Cerebellar nuclear complex (tissue), 1 donor: ENCODE measurements around the gene SNAP25.

Experiments
- DNase-seq, 2 experiments: peaks; one replicate each; lab custom pipeline; 2025; lab: John Stamatoyannopoulos, UW

The SNAP25 gene

GRCh38 chr20:10332656-10333415 is 114.2 kb downstream of the SNAP25 start:
- no peak for DNase-seq

- no peak for DNase-seq
Observed at GRCh38 chr20:10336959-10337729, 118.5 kb downstream of the SNAP25 start.

- no peak for DNase-seq
Observed at GRCh38 chr20:10338426-10339180, 120.0 kb downstream of the SNAP25 start.

GRCh38 chr20:10339609-10340008 is 121.0 kb downstream of the SNAP25 start:
- no peak for DNase-seq

GRCh38 chr20:10342152-10342551 is 123.5 kb downstream of the SNAP25 start:
- no peak for DNase-seq

GRCh38 chr20:10344953-10345352 is 126.3 kb downstream of the SNAP25 start:
- DNase-seq = no peak

- no peak for DNase-seq
Observed at GRCh38 chr20:10347086-10347880, 128.7 kb downstream of the SNAP25 start.

- DNase-seq = no peak
Observed at GRCh38 chr20:10349118-10349517, 130.5 kb downstream of the SNAP25 start.

- no peak for DNase-seq
Observed at GRCh38 chr20:10350188-10350842, 131.7 kb downstream of the SNAP25 start.

GRCh38 chr20:10352934-10353824 is 134.5 kb downstream of the SNAP25 start:
- DNase-seq = no peak

- DNase-seq = no peak
Observed at GRCh38 chr20:10356628-10357027, 138.0 kb downstream of the SNAP25 start.
